Anterior cingulate cortex (tissue), 58 donors: ENCODE measurements around the gene MTR.

Source experiments
- DNase-seq, 58 donors: peaks; one replicate each; lab custom pipeline; 2025; lab: John Stamatoyannopoulos, UW

The MTR gene

DNA sequence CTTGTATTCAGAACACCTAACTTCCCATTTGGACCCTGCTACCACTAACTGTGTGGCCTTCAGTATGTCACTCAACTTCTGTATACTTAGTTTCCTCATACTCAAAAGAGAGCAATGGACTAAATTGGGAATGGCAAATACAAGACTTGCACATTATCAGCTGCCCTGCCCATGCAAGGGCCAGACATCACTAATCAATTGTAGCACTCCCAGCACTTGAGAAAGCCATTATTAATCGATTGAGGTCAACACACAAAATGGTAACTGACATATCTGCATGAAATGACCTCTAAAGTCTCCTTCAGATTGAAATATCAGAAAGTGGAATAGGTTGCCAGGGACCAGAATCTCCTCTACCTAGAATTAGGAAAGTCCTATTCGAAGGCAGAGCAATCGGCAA lies 149.9 kb downstream of the MTR start:
- DNase-seq, result no peak

GRCh38 chr1:236947794-236948193 lies 152.7 kb downstream of the MTR start:
- DNase-seq, result no peak

GRCh38 chr1:236948381-236948780 lies 153.3 kb downstream of the MTR start:
- no peak for DNase-seq

- no peak for DNase-seq
These were observed 153.9 kb downstream of the MTR start for GRCh38 chr1:236948996-236949395.

DNA sequence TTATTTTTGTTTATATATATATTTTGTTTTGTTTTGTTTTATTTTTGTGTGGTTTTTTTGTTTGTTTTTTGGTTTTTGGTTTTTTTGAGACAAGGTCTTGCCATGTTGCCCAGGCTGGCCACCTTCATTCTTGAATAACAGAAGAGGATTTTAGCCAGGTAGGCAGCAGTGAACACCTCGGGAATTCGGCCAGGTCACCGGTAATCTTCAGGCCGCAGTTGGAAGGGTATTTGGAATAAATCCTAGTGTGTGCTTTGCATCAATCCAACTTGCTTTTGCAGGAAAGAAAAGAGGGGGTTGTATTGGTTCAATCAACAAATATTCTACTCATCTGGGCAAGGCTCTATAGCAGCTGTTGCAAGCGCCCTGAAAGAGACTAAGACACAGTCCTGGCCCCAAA lies 155.3 kb downstream of the MTR start:
- no peak for DNase-seq

GRCh38 chr1:236951672-236952071 lies 156.6 kb downstream of the MTR start:
- DNase-seq, result no peak

DNA sequence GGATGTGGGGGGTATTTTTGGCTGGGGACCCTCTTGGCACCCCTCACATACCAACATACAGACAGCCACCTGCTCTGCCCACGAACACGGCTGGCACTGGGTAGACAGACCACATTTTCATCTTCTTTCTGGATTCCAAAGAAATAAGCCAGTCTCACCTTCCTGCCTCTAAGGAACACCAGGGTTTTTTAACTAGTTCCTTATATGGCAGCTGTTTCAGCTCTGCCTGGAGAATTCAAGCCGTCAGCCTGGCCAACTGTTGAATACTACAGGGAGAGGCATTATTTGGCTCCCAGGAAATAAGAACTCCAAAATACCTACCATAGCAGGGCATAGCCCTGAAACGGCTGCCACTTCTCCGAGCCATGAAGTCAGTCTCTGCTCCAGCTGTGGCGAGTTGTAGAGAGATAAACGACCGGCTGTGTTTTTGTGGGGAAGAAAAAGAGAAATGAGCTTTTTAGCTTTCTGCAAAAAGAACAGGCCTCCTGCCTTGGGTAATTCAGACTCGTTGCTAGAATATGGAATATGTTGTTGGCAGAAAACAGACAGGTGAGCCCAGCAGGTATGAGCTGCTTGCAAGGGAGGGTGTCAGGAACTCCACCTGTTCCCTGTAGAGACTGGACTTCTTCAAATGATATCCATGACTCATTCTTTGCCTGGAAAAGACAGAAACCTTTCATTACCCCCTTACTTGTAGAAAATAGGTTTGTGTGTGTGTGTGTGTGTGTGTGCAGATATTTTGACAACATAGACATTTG lies 157.3 kb downstream of the MTR start:
- DNase-seq, result peak in 14 of 58 donors; percentile 4 to 48 (median 11)

GRCh38 chr1:236953151-236953700 lies 158.1 kb downstream of the MTR start:
- DNase-seq, result peak in 2 of 58 donors; percentile 2 to 8
